ENCODE results near the gene MAP3K9. TPM values are rescaled to one million over a fixed set of nuclear protein-coding genes. Genes with fewer than 3 reads are reported as not detected.
"Not testable (repeated sequence)": the region's sequence is repeated elsewhere in the genome, so short reads cannot be mapped to it uniquely, and the experiment has no call there.

Gene MAP3K9
- polyA plus RNA-seq (ENCODE audit: insufficient read length), result 5.9 TPM
- long read RNA-seq, donor 1, result 0 reads
- long read RNA-seq, donor 2, full-length matches to known transcripts, result 1 of 1 reads
- long read RNA-seq, donor 2, partial matches to known transcripts, result 0 of 1 reads
- long read RNA-seq, donor 2, other reads (novel, unspliced or antisense), result 0 of 1 reads
- long read RNA-seq, donor 3, result 0 reads
- long read RNA-seq, donor 4, result 0 reads
- long read RNA-seq, donor 5, result 0 reads
- long read RNA-seq, donor 6, result 0 reads
- long read RNA-seq, donor 7, result 0 reads
- long read RNA-seq, donor 8, result 0 reads

- DNase-seq, result peak; percentile 90
These were observed at the start of gene MAP3K9 for GRCh38 chr14:70809225-70810219. Gene MAP3K9, minus strand, starts transcription at chr14:70809513. Its CDS starts 342 bp downstream, at chr14:70809171.

GRCh38 chr14:70858641-70859040 is 49.3 kb upstream of the MAP3K9 start:
- DNase-seq, result no peak

- DNase-seq, result no peak
These were observed 48.2 kb upstream of the MAP3K9 start for GRCh38 chr14:70857496-70857890.

DNA sequence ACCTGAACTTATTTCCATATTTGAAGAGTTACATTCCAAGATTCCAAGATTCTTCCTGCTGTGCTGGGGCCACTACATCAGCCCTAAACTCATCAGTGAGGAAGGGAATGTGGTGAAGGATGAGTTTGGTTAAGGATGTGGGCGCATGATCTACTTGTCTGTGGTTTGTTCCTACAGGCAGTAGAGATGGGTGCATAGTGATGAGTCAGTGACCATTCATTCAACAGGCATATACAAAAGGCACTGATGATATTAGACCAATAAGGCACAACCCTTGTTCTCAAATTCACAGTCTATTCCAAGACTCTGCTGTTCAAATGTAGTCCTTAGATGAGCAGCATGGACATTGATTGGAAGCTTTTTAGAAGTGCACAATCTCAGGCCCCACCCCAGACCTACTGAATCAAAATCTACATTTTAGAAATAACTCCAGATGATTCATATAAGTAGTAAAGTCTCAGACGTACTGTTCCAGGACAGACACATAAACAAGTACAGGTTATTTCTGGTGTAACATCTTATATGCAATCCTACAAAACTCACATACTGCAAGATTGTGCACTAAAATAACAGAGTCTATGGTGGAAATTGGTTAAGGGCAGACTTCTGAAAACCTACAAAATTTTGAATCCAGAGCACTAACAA is 47.7 kb upstream of the MAP3K9 start:
- DNase-seq, result no peak

DNA sequence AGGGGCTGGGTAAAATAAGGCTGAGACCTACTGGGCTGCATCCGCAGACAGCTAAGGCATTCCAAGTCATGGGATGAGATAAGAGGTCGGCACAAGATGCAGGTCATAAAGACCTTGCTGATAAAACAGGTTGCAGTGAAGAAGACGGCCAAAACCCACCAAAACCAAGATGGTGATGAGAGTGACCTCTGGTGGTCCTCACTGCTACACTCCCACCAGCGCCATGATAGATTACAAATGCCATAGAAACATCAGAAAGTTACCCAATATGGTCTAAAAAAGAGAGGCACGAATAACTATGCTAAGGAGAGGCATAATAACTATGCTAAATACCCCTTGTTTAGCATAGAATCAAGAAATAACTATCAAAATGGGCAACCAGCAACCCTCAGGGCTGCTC is 46.2 kb upstream of the MAP3K9 start:
- no peak for DNase-seq

DNA sequence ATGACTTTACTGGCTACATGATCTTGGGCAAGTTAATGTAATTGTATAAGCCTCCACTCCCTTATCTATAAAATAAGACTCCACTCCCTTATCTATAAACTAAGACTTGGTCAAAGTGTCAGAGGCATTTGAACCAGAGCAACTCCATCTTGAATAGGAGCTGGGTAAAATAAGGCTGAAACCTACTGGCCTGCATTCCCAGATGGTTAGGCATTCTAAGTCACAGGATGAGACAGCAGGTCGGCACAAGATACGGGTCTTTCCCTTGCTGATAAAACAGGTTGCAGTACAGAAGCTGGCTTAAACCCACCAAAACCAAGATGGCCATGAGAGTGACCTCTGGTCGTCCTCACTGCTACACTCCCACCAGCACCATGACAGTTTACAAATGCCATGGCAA is 44.3 kb upstream of the MAP3K9 start:
- not testable (repeated sequence) for DNase-seq

- no peak for DNase-seq
These were observed 38.2 kb upstream of the MAP3K9 start for GRCh38 chr14:70847406-70848090.

- no peak for DNase-seq
These were observed 36.3 kb upstream of the MAP3K9 start for GRCh38 chr14:70845601-70846000.

- DNase-seq, result no peak
These were observed 33.6 kb upstream of the MAP3K9 start for GRCh38 chr14:70842851-70843462.

DNA sequence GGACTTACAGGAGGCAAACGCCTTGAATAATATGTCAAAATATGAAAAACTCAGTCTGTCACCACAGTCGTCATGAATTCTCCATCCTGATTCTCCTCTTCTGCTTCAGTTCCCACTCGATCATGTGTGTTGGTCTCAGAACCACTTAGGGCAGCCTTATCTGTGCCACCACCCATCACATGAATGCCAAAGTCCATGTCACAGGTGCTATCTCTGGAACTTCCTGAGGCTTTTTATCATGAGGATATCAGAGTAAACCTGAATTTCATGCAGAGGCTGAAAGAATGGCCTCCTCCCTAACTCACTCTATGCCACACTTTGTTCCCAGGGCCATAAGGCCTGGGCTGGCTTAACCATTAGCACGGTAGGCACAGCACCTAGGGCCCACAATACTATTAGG is 28.8 kb upstream of the MAP3K9 start:
- DNase-seq, result no peak

DNA sequence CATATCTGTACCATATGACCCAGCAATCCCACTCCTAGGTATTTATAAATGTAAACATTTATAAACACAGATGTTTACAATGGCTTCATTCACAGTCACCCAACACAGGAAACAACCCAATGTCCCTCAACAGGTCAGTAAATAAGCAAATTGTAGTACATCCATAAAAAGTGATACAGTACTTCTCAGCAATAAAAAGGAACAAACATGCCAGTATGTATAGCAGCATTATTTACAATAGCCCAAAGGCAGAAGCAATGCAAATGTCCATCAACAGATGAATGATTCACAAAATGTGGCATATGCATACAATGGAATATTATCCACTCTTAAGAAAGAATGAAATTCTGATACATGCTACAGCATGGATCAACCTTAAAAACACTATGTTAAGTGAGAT is 27.6 kb upstream of the MAP3K9 start:
- DNase-seq, result no peak

- no peak for DNase-seq
These were observed 24.6 kb upstream of the MAP3K9 start for GRCh38 chr14:70833884-70834283.

- no peak for DNase-seq
These were observed 23.4 kb upstream of the MAP3K9 start for GRCh38 chr14:70832561-70833305.

GRCh38 chr14:70830998-70831781 is 21.9 kb upstream of the MAP3K9 start:
- no peak for DNase-seq

DNA sequence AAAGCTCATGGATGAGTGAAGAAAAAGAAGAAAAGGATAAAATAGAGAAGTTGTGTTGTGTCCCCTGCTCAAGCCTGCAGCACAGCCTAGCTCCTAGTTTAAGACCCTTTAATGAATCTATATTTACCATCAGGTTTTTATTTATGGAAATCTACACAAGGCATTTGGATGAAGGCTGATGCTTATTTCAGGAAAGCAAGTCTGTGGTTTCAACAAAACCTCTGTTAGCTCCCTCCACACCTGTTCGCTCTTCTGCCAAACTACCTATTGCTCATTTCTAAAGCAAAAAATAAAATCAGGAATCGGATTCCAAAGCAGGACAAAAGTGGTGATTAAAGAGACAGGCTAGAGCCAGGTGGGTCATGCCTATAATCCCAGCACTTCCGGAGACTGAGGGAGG is 18.9 kb upstream of the MAP3K9 start:
- no peak for DNase-seq

DNA sequence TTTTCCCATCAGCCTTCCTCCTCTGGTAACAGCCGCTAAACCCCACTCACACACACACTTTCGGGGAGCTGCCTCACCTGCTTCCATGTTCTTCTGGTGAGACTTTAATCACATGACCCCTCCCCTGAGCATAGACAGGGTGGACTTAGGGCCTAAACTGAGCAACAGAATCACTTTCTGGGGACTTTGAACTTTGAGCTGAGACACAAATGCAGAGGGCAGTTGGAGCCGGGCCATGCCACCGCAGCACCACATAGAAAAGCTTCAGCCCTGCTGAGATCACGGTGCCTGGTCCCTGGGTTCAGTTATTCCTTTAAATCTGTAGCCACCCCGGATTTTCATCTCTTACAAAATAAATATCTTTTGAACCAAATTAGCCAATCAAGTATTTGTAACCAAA is 18.4 kb upstream of the MAP3K9 start:
- DNase-seq, result no peak

DNA sequence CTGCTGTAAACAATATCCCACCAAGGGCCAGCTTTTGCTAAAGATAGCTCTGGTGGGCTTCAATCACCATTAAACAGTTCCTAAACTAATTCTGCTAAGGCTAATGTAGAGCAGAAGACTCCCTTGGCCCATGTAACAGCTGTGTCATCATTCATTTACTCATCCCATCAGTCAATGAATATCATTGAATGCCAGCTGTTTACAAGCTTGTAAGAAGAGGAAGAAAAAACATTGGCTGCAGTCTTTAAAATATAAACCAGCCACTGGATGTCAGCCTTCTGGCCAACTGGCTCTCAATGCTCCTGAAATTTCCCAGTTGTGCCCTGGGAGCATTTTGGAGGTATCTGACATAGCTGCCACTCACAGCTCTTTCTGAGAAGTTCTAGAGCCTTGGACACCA is 18.0 kb upstream of the MAP3K9 start:
- DNase-seq, result no peak

GRCh38 chr14:70823281-70823680 is 14.0 kb upstream of the MAP3K9 start:
- no peak for DNase-seq

GRCh38 chr14:70822530-70823185 is 13.3 kb upstream of the MAP3K9 start:
- no peak for DNase-seq

Measured in left kidney (tissue), 8 donors.